Astrocyte of the cerebellum (primary cell): ENCODE results near the gene LEP.

Experiments
- DNase-seq: peaks from one replicate; pipeline ENCODE4 v3.0.0-alpha.2; 2011; ENCODE audit warnings: low read depth
- H3K4me3 ChIP-seq: 2 replicates; pipeline ENCODE4 v1.5.1; 2011; ENCODE audit warnings: mild to moderate bottlenecking, low read depth, low read length, moderate library complexity
- CTCF ChIP-seq: IDR thresholded peaks from 2 replicates; pipeline ENCODE4 v1.5.1; 2012; ENCODE audit warnings: low read length, low read depth, moderate library complexity, mild to moderate bottlenecking; ENCODE audit errors: missing control alignments
- in situ Hi-C: cut with HindIII; loops from 2 replicates; pipeline ENCODE4 v1.10.0; 2017; ENCODE audit warnings: low sequenced_read_pairs

Gene LEP

GRCh38 chr7:128240696-128241386 is at the start of gene LEP:
Gene LEP (plus strand): TSS chr7:128241278. CDS start chr7:128252019, 10,741 bp downstream.
- no peak within 1 kb of the TSS for H3K4me3 ChIP-seq
- TF ChIP-seq CTCF, result no peak
- in situ Hi-C loops, result no loop called here
- DNase-seq, result no peak

DNA sequence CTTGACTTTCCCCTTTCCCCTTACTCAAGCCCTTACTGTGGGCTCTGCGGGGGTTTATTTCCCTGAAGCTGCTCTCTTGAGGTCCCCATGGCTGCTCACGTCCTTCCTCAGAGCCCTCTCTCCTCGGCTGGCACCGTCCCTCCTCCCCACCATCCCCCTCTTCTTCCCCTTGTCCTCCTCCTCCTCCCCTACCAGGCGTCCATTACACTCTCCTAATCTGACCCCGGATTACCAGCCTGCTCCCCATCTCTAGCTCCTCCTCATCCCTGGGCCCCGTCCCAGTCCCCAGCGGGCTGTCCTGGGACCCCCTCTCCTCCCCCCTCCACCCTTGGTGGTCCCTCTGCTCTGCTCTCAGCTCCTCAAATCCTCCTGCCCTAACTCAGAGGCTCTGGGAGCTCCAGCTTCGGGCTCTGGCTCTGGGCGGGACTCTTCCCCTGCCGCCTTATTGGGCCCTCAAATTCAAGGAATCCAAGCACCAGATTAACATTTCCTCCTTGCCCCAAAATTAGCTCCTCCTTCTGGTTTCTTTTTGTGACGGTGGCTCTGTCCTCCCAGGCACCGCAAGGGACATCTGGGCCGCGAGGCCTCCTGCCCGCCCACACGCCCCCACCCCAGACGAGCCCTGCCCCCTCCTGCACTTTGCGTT is 48.5 kb upstream of the LEP start:
- in situ Hi-C loops, result no loop called here
- DNase-seq, result no peak
- no peak overlapping the region for H3K4me3 ChIP-seq
- no peak for TF ChIP-seq CTCF

GRCh38 chr7:128194533-128195282 is 46.4 kb upstream of the LEP start:
- no peak for DNase-seq
- TF ChIP-seq CTCF, result no peak
- in situ Hi-C loops, result no loop called here
- H3K4me3 ChIP-seq, result no peak overlapping the region

- TF ChIP-seq CTCF, result no peak
- no peak for DNase-seq
- in situ Hi-C loops, result no loop called here
- H3K4me3 ChIP-seq, result no peak overlapping the region
Observed at GRCh38 chr7:128197589-128197988, 43.5 kb upstream of the LEP start.

- no peak for TF ChIP-seq CTCF
- in situ Hi-C loops, result no loop called here
- H3K4me3 ChIP-seq, result no peak overlapping the region
- no peak for DNase-seq
Observed at GRCh38 chr7:128197989-128198580, 43.0 kb upstream of the LEP start.

- no peak for DNase-seq
- no peak overlapping the region for H3K4me3 ChIP-seq
- TF ChIP-seq CTCF, result no peak
- in situ Hi-C loops, result loop anchor here (5.0 to 25.0 kb wide), 3 partner anchors 58 to 613 kb away; partner anchors contain the start of genes ARF5, FSCN3 and GCC1
Observed at GRCh38 chr7:128200376-128200775, 40.7 kb upstream of the LEP start.
